Measurements from ENCODE around the gene MLLT3. TPM values are rescaled to one million over a fixed set of nuclear protein-coding genes. Genes with fewer than 3 reads are reported as not detected.

MLLT3 gene
- total and polyA plus RNA-seq, 2 of the 8 experiments (the other 6 are each of a cell fraction or from before 2014, with no cell fraction given): 5.9 to 9.6 TPM

DNA sequence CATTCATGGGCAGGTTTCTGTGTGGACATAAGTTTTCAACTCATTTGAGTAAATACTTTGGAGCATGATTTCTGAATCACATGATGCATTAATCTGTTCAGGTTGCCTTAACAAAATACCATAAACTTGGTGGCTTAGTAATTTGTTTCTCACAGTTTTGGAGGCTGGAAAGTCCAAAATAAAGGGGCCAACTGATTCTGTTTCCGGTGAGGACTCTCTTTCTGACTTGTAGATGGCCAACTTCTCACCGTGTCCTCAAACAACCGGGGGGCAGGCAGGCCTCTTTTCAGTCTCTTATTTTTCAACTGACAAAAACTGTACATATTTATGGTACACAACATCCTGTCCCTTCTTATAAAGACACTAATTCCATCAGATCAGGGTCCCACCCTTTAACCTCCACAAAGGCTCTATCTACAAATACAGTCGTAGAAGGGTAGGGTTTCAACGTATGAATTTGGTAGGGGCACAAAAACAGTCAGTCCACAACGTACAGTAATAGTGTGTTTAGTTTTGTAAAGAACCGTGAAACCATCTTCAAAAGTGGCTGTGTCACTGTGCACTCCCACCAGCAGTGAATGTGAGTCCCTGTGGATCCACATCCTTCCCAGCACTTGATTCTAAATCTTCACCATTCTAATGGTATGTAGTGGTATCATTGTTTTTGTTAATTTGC is 37.2 kb downstream of the MLLT3 start:
- 82% methylated on average over 7 of the region's 7 CpGs; no CpG with 5 or more reads in 1 of the 2 experiments for WGBS, 2 experiments (ENCODE audit: extremely low coverage in 1 of 2, insufficient coverage in 1 of 2, insufficient read length in 1 of 2, insufficient replicate concordance in 2 of 2, low coverage in 1 of 2, low lambda C conversion rate in 2 of 2, missing lambda C conversion rate in 1 of 2)
- Histone ChIP-seq H3K4ac (replicated peaks; ENCODE audit: insufficient read length, low read depth, low read length) (no peak overlapping the region), H3K23me2 (ENCODE audit: low read depth, low read length) (no peaks in the 10 kb centered on the region), H3K4me3 (ENCODE audit: extremely low read depth in 1 of 4, insufficient read depth in 2 of 4, low read depth in 3 of 4, low read length in 4 of 4) (no peak overlapping the region), H3K27ac (ENCODE audit: low read depth, low read length) (no peak overlapping the region), H4K91ac (replicated peaks; ENCODE audit: insufficient read length, low read length) (no peak overlapping the region), H3K4me1 (replicated peaks in 1 of 4; ENCODE audit: control insufficient read depth in 3 of 4, insufficient read depth in 4 of 4, low read length in 3 of 4) (no peaks in the 10 kb centered on the region), H3K79me2 (ENCODE audit: control insufficient read depth in 1 of 2, insufficient read depth in 2 of 2, low read length in 2 of 2) (no peaks in the 10 kb centered on the region), H2BK12ac (ENCODE audit: low read depth, low read length) (no peak overlapping the region), H4K5ac (ENCODE audit: insufficient read length, low read depth, low read length) (no peak overlapping the region), H2BK5ac (ENCODE audit: low read depth, low read length) (no peak overlapping the region), H3K27me3 (replicated peaks in 1 of 4; ENCODE audit: control insufficient read depth in 3 of 4, extremely low read depth in 1 of 4, insufficient read depth in 3 of 4, low read length in 3 of 4) (no peaks in the 10 kb centered on the region; a peak in 2 of 7 replicates), H4K20me1 (replicated peaks in 1 of 2; ENCODE audit: control insufficient read depth in 1 of 2, insufficient read depth in 2 of 2, low read length in 2 of 2) (no peaks in the 10 kb centered on the region), H2BK20ac (ENCODE audit: low read length) (no peak overlapping the region), H3K79me1 (ENCODE audit: low read depth, low read length) (no peaks in the 10 kb centered on the region), H3K36me3 (ENCODE audit: control insufficient read depth in 2 of 4, insufficient read depth in 4 of 4, low read length in 3 of 4) (no peaks in the 10 kb centered on the region), H3K9me3 (ENCODE audit: insufficient read depth in 2 of 2, low read depth in 1 of 2, low read length in 1 of 2) (no peaks in the 10 kb centered on the region), H3K14ac (ENCODE audit: insufficient read length) (no peak overlapping the region), H3K56ac (replicated peaks; ENCODE audit: insufficient read length, low read depth, low read length) (no peak overlapping the region), H2AFZ (ENCODE audit: low read length) (no peak overlapping the region), H4K8ac (ENCODE audit: extremely low read depth, insufficient read depth, low read length) (no peak overlapping the region), H3K4me2 (ENCODE audit: insufficient read depth in 1 of 2, low read depth in 2 of 2, low read length in 2 of 2) (no peak overlapping the region), H2BK120ac (replicated peaks; ENCODE audit: low read depth, low read length) (no peak overlapping the region), H2BK15ac (ENCODE audit: low read length) (no peak overlapping the region), H3K18ac (ENCODE audit: extremely low read depth, low read length) (no peak overlapping the region), H3K23ac (ENCODE audit: insufficient read length) (no peak overlapping the region), H3K9ac (replicated peaks in 1 of 4; ENCODE audit: extremely low read depth in 1 of 4, low read depth in 3 of 4, low read length in 3 of 4) (no peak overlapping the region), H2AK5ac (ENCODE audit: low read depth, low read length) (no peak overlapping the region)
- ChIA-PET CTCF (ENCODE audit: partially characterized antibody) (no interaction called here), POLR2A (ENCODE audit: partially characterized antibody) (no interaction called here)
- no peak for DNase-seq (ENCODE audit: low read depth in 1 of 2, low spot score in 2 of 2)
- FAIRE-seq: no peak
- no peak for TF ChIP-seq TBP (IDR thresholded peaks at IDR 0.05; ENCODE audit: low read depth, low read length)
- no peak for TF ChIP-seq SP2 (IDR thresholded peaks at IDR 0.05; ENCODE audit: low read length)
- TF ChIP-seq MAFK (IDR thresholded peaks at IDR 0.05; ENCODE audit: low read depth, low read length): no peak
- TF ChIP-seq CHD2 (IDR thresholded peaks at IDR 0.05; ENCODE audit: low read length): no peak
- TF ChIP-seq, protein P1, sequence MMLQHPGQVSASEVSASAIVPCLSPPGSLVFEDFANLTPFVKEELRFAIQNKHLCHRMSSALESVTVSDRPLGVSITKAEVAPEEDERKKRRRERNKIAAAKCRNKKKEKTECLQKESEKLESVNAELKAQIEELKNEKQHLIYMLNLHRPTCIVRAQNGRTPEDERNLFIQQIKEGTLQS (IDR thresholded peaks at IDR 0.05; ENCODE audit: insufficient read depth, low read depth, low read length): no peak
- no peak for TF ChIP-seq ZNF274 (IDR thresholded peaks at IDR 0.05; ENCODE audit: borderline replicate concordance, extremely low read depth, low read length)

All from H1 (cell line).